ENCODE data around the gene QSER1. TPM values are rescaled to one million over a fixed set of nuclear protein-coding genes. Genes with fewer than 3 reads are reported as not detected.
"Not testable (repeated sequence)": the region's sequence is repeated elsewhere in the genome, so short reads cannot be mapped to it uniquely, and the experiment has no call there.

QSER1 gene
- total RNA-seq, 2 donors from 2014 or later = 20.3 to 40.0 TPM

- Histone ChIP-seq H3K27me3 (replicated peaks; ENCODE audit: insufficient read depth) (no peaks in the 10 kb centered on the region), H3K36me3 (no peaks in the 10 kb centered on the region), H3K4me3 (no peak overlapping the region), H3K27ac (no peak overlapping the region), H3K4me1 (ENCODE audit: control insufficient read depth in 1 of 2, low read depth in 2 of 2) (no peaks in the 10 kb centered on the region), H3K9me3 (no peaks in the 10 kb centered on the region)
- ATAC-seq (ENCODE audit: insufficient number of reproducible peaks, low FRiP score, low read depth) (no peak), DNase-seq (ENCODE audit: low spot score) (no peak)
- TF ChIP-seq CTCF (IDR thresholded peaks at IDR 0.05) = no peak
Measured at GRCh38 chr11:32884770-32885384, 7.7 kb upstream of the QSER1 start.

GRCh38 chr11:32885556-32885955 is 7.1 kb upstream of the QSER1 start:
- TF ChIP-seq CTCF (IDR thresholded peaks at IDR 0.05) = no peak
- ATAC-seq (ENCODE audit: insufficient number of reproducible peaks, low FRiP score, low read depth) (no peak), DNase-seq (ENCODE audit: low spot score) (no peak)
- no peak overlapping the region for H3K4me3 ChIP-seq
- no peaks in the 10 kb centered on the region for H3K27me3 ChIP-seq (replicated peaks; ENCODE audit: insufficient read depth)
- H3K27ac ChIP-seq = no peak overlapping the region
- H3K4me1 ChIP-seq (ENCODE audit: control insufficient read depth in 1 of 2, low read depth in 2 of 2) = no peaks in the 10 kb centered on the region
- no peaks in the 10 kb centered on the region for H3K9me3 ChIP-seq
- no peaks in the 10 kb centered on the region for H3K36me3 ChIP-seq

GRCh38 chr11:32886180-32886579 is 6.4 kb upstream of the QSER1 start:
- Histone ChIP-seq H3K4me1 (ENCODE audit: control insufficient read depth in 1 of 2, low read depth in 2 of 2) (no peaks in the 10 kb centered on the region), H3K27ac (no peak overlapping the region), H3K27me3 (replicated peaks; ENCODE audit: insufficient read depth) (no peaks in the 10 kb centered on the region), H3K36me3 (no peaks in the 10 kb centered on the region), H3K9me3 (no peaks in the 10 kb centered on the region), H3K4me3 (no peak overlapping the region)
- DNase-seq (ENCODE audit: low spot score) (no peak), ATAC-seq (ENCODE audit: insufficient number of reproducible peaks, low FRiP score, low read depth) (no peak)
- no peak for TF ChIP-seq CTCF (IDR thresholded peaks at IDR 0.05)

GRCh38 chr11:32887707-32888383 is 4.8 kb upstream of the QSER1 start:
- H3K9me3 ChIP-seq; DNase-seq (ENCODE audit: low spot score); H3K27ac ChIP-seq; H3K27me3 ChIP-seq (replicated peaks; ENCODE audit: insufficient read depth); H3K4me1 ChIP-seq (ENCODE audit: control insufficient read depth in 1 of 2, low read depth in 2 of 2); H3K36me3 ChIP-seq; H3K4me3 ChIP-seq; ATAC-seq (ENCODE audit: insufficient number of reproducible peaks, low FRiP score, low read depth): not testable (repeated sequence)

GRCh38 chr11:32888384-32888710 is 4.3 kb upstream of the QSER1 start:
- H3K36me3 ChIP-seq; H3K4me3 ChIP-seq; H3K27ac ChIP-seq; H3K4me1 ChIP-seq (ENCODE audit: control insufficient read depth in 1 of 2, low read depth in 2 of 2); DNase-seq (ENCODE audit: low spot score); H3K9me3 ChIP-seq; H3K27me3 ChIP-seq (replicated peaks; ENCODE audit: insufficient read depth); ATAC-seq (ENCODE audit: insufficient number of reproducible peaks, low FRiP score, low read depth): not testable (repeated sequence)

- Histone ChIP-seq H3K9me3 (no peaks in the 10 kb centered on the region), H3K4me3 (no peak overlapping the region), H3K36me3 (no peaks in the 10 kb centered on the region), H3K27me3 (replicated peaks; ENCODE audit: insufficient read depth) (no peaks in the 10 kb centered on the region), H3K27ac (no peak overlapping the region), H3K4me1 (ENCODE audit: control insufficient read depth in 1 of 2, low read depth in 2 of 2) (peaks cover 4% of the 10 kb centered on the region in 2 donors)
- DNase-seq (ENCODE audit: low spot score) = no peak
- ATAC-seq (ENCODE audit: insufficient number of reproducible peaks, low FRiP score, low read depth) = no peak
- TF ChIP-seq CTCF (IDR thresholded peaks at IDR 0.05) = no peak
Measured at GRCh38 chr11:32888805-32889204, 3.8 kb upstream of the QSER1 start.
